ENCODE measurements around the gene CNPY4. TPM values are rescaled to one million over a fixed set of nuclear protein-coding genes. Genes with fewer than 3 reads are reported as not detected.

CNPY4 gene
- total and polyA plus RNA-seq, 4 donors, result 22.5 to 65.7 (median 31.6) TPM

DNA sequence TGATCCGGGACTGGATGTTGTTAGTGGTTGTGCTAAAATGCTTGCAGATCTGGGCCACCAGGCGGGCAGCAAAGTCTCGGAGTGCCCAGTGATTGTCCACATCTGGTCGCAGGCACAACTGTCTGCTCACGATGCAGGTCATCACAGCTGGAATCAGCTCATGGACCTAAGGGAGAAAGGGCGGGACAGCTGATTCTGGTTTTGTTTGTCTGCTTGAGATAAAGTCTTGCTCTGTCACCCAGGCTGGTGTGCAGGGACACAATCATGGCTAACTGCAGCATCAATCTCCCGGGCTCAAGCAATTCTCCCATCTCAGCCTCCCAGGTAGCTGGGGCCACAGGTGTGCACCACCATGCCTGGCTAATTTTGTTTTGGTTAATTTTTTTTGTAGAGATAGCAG, 8.3 kb upstream of the CNPY4 start:
- H3K4me1 ChIP-seq (ENCODE audit: control insufficient read depth, insufficient read depth, low read length), result no peaks in the 10 kb centered on the region
- 94% methylated on average over 6 of the region's 7 CpGs for WGBS (ENCODE audit: insufficient coverage)
- no peak overlapping the region for H3K27ac ChIP-seq (ENCODE audit: low read depth, low read length)
- no peaks in the 10 kb centered on the region for H3K27me3 ChIP-seq (ENCODE audit: control insufficient read depth, insufficient read depth, low read length)
- no peak for DNase-seq (ENCODE audit: low read depth in 4 of 6, low spot score in 6 of 6)
- H3K9me3 ChIP-seq (ENCODE audit: control insufficient read depth, insufficient read depth, low read length), result no peaks in the 10 kb centered on the region
- peaks cover 93% of the 10 kb centered on the region for H3K36me3 ChIP-seq (ENCODE audit: control insufficient read depth, insufficient read depth, low read length)
- H3K4me3 ChIP-seq (ENCODE audit: low read depth, low read length), result no peak overlapping the region

GRCh38 chr7:100111914-100112313, 7.5 kb upstream of the CNPY4 start:
- WGBS (ENCODE audit: insufficient coverage), result 95% methylated on average over 6 of the region's 13 CpGs
- H3K9me3 ChIP-seq (ENCODE audit: control insufficient read depth, insufficient read depth, low read length), result no peaks in the 10 kb centered on the region

GRCh38 chr7:100115026-100115425, 4.4 kb upstream of the CNPY4 start:
- no peak for DNase-seq (ENCODE audit: low read depth in 4 of 6, low spot score in 6 of 6)
- Histone ChIP-seq H3K36me3 (ENCODE audit: control insufficient read depth, insufficient read depth, low read length) (peaks cover 63% of the 10 kb centered on the region), H3K27me3 (ENCODE audit: control insufficient read depth, insufficient read depth, low read length) (no peaks in the 10 kb centered on the region), H3K4me1 (ENCODE audit: control insufficient read depth, insufficient read depth, low read length) (peaks cover 10% of the 10 kb centered on the region), H3K4me3 (ENCODE audit: low read depth, low read length) (no peak overlapping the region), H3K27ac (ENCODE audit: low read depth, low read length) (no peak overlapping the region), H3K9me3 (ENCODE audit: control insufficient read depth, insufficient read depth, low read length) (no peaks in the 10 kb centered on the region)
- WGBS (ENCODE audit: insufficient coverage), result 94% methylated on average over 7 of the region's 7 CpGs

More at GRCh38 chr7:100111914-100112313, 7.5 kb upstream of the CNPY4 start:
- DNase-seq (ENCODE audit: low read depth in 4 of 6, low spot score in 6 of 6), result no peak
- no peaks in the 10 kb centered on the region for H3K4me1 ChIP-seq (ENCODE audit: control insufficient read depth, insufficient read depth, low read length)
- no peak overlapping the region for H3K4me3 ChIP-seq (ENCODE audit: low read depth, low read length)
- no peak overlapping the region for H3K27ac ChIP-seq (ENCODE audit: low read depth, low read length)
- H3K27me3 ChIP-seq (ENCODE audit: control insufficient read depth, insufficient read depth, low read length), result no peaks in the 10 kb centered on the region
- H3K36me3 ChIP-seq (ENCODE audit: control insufficient read depth, insufficient read depth, low read length), result peaks cover 91% of the 10 kb centered on the region

GRCh38 chr7:100118388-100119071, 904 bp upstream of the CNPY4 start:
- no peaks in the 10 kb centered on the region for H3K9me3 ChIP-seq (ENCODE audit: control insufficient read depth, insufficient read depth, low read length)
- DNase-seq (ENCODE audit: low read depth in 4 of 6, low spot score in 6 of 6), result no peak
- H3K4me3 ChIP-seq (ENCODE audit: low read depth, low read length), result peak overlapping the region; percentile 96
- no peaks in the 10 kb centered on the region for H3K27me3 ChIP-seq (ENCODE audit: control insufficient read depth, insufficient read depth, low read length)
- peak overlapping the region; percentile 95 for H3K27ac ChIP-seq (ENCODE audit: low read depth, low read length)
- 25% methylated on average over 16 of the region's 18 CpGs for WGBS (ENCODE audit: insufficient coverage)
- peaks cover 17% of the 10 kb centered on the region for H3K4me1 ChIP-seq (ENCODE audit: control insufficient read depth, insufficient read depth, low read length)
- H3K36me3 ChIP-seq (ENCODE audit: control insufficient read depth, insufficient read depth, low read length), result peaks cover 42% of the 10 kb centered on the region

- H3K9me3 ChIP-seq (ENCODE audit: control insufficient read depth, insufficient read depth, low read length), result no peaks in the 10 kb centered on the region
- DNase-seq (ENCODE audit: low read depth in 4 of 6, low spot score in 6 of 6), result peak in 4 of 6 donors; percentile 62 to 93 (median 77)
- peak overlapping the region; percentile 95 for H3K27ac ChIP-seq (ENCODE audit: low read depth, low read length)
- H3K4me1 ChIP-seq (ENCODE audit: control insufficient read depth, insufficient read depth, low read length), result peaks cover 17% of the 10 kb centered on the region
- no peaks in the 10 kb centered on the region for H3K27me3 ChIP-seq (ENCODE audit: control insufficient read depth, insufficient read depth, low read length)
- peak overlapping the region; percentile 96 for H3K4me3 ChIP-seq (ENCODE audit: low read depth, low read length)
- H3K36me3 ChIP-seq (ENCODE audit: control insufficient read depth, insufficient read depth, low read length), result peaks cover 32% of the 10 kb centered on the region
- 9% methylated on average over 14 of the region's 19 CpGs for WGBS (ENCODE audit: insufficient coverage)
These were observed 717 bp downstream of the CNPY4 start for GRCh38 chr7:100119970-100120732.

GRCh38 chr7:100120733-100121036, 1.3 kb downstream of the CNPY4 start:
- Histone ChIP-seq H3K4me3 (ENCODE audit: low read depth, low read length) (peak overlapping the region; percentile 96), H3K27me3 (ENCODE audit: control insufficient read depth, insufficient read depth, low read length) (no peaks in the 10 kb centered on the region), H3K36me3 (ENCODE audit: control insufficient read depth, insufficient read depth, low read length) (peaks cover 31% of the 10 kb centered on the region), H3K27ac (ENCODE audit: low read depth, low read length) (peak overlapping the region; percentile 95), H3K9me3 (ENCODE audit: control insufficient read depth, insufficient read depth, low read length) (no peaks in the 10 kb centered on the region), H3K4me1 (ENCODE audit: control insufficient read depth, insufficient read depth, low read length) (peaks cover 22% of the 10 kb centered on the region)
- no peak for DNase-seq (ENCODE audit: low read depth in 4 of 6, low spot score in 6 of 6)
- WGBS (ENCODE audit: insufficient coverage), result 50% methylated on average over 1 of the region's 1 CpG

DNA sequence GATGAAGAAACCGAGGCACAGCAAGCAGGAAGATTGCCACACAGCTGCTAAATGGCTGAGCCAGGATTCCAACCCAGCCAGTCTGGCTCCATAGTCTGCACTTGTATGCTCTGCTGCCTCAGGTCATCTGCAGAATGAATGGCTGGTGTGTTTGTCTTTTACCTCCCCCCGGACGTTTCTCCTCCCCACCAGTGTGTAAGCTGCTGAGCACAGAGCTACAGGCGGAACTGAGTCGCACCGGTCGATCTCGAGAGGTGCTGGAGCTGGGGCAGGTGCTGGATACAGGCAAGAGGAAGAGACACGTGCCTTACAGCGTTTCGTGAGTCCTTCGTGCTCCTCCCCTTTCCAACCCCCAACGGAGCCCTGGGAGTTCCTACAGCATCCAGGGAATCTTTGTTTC, 2.6 kb downstream of the CNPY4 start:
- H3K4me1 ChIP-seq (ENCODE audit: control insufficient read depth, insufficient read depth, low read length), result peaks cover 34% of the 10 kb centered on the region

DNA sequence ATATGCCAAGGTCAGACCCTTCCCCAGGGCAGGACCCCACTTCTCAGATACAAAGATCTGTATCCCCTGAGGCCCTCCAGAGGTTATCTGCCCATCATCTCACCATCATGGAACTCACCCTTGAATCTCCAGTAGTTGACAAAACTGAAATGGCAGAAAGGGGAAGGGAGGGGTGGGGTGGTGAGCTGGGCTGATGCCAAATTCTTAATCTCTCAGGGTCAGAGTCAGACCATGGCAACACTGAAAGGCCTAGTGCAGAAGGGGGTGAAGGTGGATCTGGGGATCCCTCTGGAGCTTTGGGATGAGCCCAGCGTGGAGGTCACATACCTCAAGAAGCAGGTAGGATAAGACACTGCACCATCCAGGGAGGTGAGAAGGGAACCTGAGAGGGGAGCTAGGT, 3.1 kb downstream of the CNPY4 start:
- WGBS (ENCODE audit: insufficient coverage), result 100% methylated on average over 1 of the region's 1 CpG
- Histone ChIP-seq H3K27ac (ENCODE audit: low read depth, low read length) (no peak overlapping the region), H3K27me3 (ENCODE audit: control insufficient read depth, insufficient read depth, low read length) (no peaks in the 10 kb centered on the region), H3K4me3 (ENCODE audit: low read depth, low read length) (no peak overlapping the region), H3K36me3 (ENCODE audit: control insufficient read depth, insufficient read depth, low read length) (peaks cover 23% of the 10 kb centered on the region), H3K9me3 (ENCODE audit: control insufficient read depth, insufficient read depth, low read length) (no peaks in the 10 kb centered on the region), H3K4me1 (ENCODE audit: control insufficient read depth, insufficient read depth, low read length) (peaks cover 34% of the 10 kb centered on the region)
- no peak for DNase-seq (ENCODE audit: low read depth in 4 of 6, low spot score in 6 of 6)

More for the DNA sequence above, 2.6 kb downstream of the CNPY4 start:
- WGBS (ENCODE audit: insufficient coverage), result no CpG with 5 or more reads among the region's 13 CpGs
- Histone ChIP-seq H3K4me3 (ENCODE audit: low read depth, low read length) (no peak overlapping the region), H3K9me3 (ENCODE audit: control insufficient read depth, insufficient read depth, low read length) (no peaks in the 10 kb centered on the region), H3K36me3 (ENCODE audit: control insufficient read depth, insufficient read depth, low read length) (peaks cover 26% of the 10 kb centered on the region), H3K27ac (ENCODE audit: low read depth, low read length) (no peak overlapping the region), H3K27me3 (ENCODE audit: control insufficient read depth, insufficient read depth, low read length) (no peaks in the 10 kb centered on the region)
- no peak for DNase-seq (ENCODE audit: low read depth in 4 of 6, low spot score in 6 of 6)

DNA sequence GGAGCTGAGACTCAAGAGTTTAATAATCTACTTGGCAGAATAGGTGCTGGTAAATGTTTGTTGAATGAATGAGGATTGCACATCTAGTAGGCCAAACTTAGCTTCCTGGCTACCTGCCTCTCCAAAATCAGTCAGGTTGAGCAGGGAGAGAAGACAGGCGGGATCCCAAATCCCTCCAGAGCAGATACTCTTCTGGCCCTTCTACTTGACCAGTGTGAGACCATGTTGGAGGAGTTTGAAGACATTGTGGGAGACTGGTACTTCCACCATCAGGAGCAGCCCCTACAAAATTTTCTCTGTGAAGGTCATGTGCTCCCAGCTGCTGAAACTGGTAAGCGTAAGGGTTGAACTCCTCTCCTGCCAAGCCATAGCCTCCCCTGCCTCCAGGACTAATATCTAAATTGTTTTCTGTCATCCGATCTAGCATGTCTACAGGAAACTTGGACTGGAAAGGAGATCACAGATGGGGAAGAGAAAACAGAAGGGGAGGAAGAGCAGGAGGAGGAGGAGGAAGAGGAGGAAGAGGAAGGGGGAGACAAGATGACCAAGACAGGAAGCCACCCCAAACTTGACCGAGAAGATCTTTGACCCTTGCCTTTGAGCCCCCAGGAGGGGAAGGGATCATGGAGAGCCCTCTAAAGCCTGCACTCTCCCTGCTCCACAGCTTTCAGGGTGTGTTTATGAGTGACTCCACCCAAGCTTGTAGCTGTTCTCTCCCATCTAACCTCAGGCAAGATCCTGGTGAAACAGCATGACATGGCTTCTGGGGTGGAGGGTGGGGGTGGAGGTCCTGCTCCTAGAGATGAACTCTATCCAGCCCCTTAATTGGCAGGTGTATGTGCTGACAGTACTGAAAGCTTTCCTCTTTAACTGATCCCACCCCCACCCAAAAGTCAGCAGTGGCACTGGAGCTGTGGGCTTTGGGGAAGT, 5.1 kb downstream of the CNPY4 start:
- Histone ChIP-seq H3K36me3 (ENCODE audit: control insufficient read depth, insufficient read depth, low read length) (peaks cover 23% of the 10 kb centered on the region), H3K9me3 (ENCODE audit: control insufficient read depth, insufficient read depth, low read length) (no peaks in the 10 kb centered on the region), H3K27ac (ENCODE audit: low read depth, low read length) (no peak overlapping the region), H3K27me3 (ENCODE audit: control insufficient read depth, insufficient read depth, low read length) (no peaks in the 10 kb centered on the region), H3K4me1 (ENCODE audit: control insufficient read depth, insufficient read depth, low read length) (peaks cover 36% of the 10 kb centered on the region), H3K4me3 (ENCODE audit: low read depth, low read length) (no peak overlapping the region)
- 67% methylated on average over 1 of the region's 4 CpGs for WGBS (ENCODE audit: insufficient coverage)
- no peak for DNase-seq (ENCODE audit: low read depth in 4 of 6, low spot score in 6 of 6)
